Endometrium (tissue), 2 donors: ENCODE data around the gene TPRN.

Experiments
- FAIRE-seq: peaks from 2 replicates; lab custom pipeline; 2012; peaks lifted over from hg19 to GRCh38; lab: Jason Lieb, UNC
- donor health status: control.
- donor health status: control.

The TPRN gene

GRCh38 chr9:137188490-137189296, 11.8 kb downstream of the TPRN start, which contains the start of the genes ANAPC2 and SSNA1:
Gene ANAPC2, minus strand, starts transcription at chr9:137188560. Its CDS starts 28 bp downstream, at chr9:137188532.
Gene SSNA1, plus strand, starts transcription at chr9:137188676. Its CDS starts 51 bp downstream, at chr9:137188727.
- FAIRE-seq, result no peak

GRCh38 chr9:137188086-137188489, 12.5 kb downstream of the TPRN start:
- FAIRE-seq, result no peak

- no peak for FAIRE-seq
These were observed 13.2 kb downstream of the TPRN start for GRCh38 chr9:137187386-137187785.

GRCh38 chr9:137186385-137186784, 14.2 kb downstream of the TPRN start:
- no peak for FAIRE-seq

- no peak for FAIRE-seq
These were observed 14.6 kb downstream of the TPRN start for GRCh38 chr9:137185921-137186320.

DNA sequence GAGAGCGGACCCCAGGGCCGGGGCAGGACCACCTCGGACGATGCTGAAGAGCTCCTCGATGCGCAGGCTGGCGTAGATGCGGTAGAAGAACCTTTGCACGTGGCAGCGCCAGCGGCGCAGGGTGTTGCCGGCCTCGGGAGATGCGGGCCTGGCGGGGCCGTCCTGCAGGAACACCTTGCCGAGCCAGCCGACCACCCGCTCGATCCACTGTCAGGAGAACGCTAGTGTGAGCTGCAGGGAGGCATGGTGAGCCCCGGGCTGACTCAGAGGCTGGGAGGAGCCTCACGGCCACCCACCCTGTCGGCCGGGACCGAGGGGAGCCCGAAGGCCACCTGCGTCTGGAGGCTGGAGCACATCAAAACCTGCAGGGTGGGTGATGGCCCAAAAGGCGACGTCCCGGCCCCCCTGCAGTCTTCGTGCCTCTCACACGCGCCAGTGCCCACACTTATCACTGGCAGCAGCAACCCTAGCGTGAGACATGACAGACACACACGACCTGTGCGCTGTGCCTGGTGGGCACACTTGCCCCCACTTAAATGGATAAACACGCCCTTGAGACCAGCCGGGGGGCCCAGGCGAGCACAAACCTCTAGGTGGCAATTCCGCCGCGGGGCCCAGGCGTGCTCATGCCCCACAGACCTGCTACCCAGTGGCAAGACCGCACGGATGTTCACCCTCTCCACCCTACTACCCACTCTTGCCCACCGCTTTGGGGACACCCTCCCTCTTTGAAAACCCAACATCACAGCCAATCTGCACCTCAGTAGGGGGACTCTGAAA, 15.5 kb downstream of the TPRN start:
- FAIRE-seq, result no peak

- no peak for FAIRE-seq
These were observed 16.5 kb downstream of the TPRN start for GRCh38 chr9:137183980-137184595.

GRCh38 chr9:137182836-137183235, 17.7 kb downstream of the TPRN start:
- no peak for FAIRE-seq

DNA sequence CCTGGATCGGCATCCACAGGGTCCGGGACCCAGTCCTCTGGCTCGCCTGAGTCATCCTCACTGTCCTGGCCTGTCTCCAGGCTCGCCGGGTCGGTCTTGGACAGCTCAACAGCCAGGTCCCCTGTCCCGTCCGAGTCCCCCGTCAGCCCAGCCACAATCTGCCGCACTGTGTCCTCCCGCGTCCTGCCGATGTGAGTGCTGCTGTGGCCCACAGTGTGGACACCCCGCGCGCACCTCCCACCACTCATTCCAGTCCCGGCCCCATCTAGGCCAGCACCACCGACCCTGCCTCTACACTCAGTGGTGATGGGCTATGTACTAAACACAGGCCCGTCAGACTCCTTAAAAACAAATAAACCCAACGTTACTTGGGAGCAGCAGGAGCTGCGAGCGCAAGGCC, 18.9 kb downstream of the TPRN start:
- no peak for FAIRE-seq

DNA sequence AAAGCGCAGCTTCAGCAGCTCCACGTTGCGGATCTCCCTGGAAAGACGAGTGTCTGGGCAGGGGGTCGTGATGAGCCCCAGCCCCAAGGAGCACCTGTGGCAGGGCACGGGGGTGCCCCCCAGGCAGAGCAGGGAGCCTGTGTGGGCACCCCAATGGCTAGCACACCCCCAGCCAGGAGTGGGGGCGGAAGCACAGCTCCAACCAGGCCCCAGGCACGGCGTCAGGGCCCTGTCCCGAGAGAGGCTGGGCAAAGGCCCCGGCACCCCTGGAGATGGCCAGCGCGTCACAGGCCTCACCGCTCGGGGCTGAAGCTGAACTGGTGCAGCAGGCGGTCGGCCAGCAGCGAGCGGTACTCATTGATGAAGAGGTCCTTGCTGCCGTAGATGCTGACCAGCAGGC, 20.1 kb downstream of the TPRN start:
- no peak for FAIRE-seq

DNA sequence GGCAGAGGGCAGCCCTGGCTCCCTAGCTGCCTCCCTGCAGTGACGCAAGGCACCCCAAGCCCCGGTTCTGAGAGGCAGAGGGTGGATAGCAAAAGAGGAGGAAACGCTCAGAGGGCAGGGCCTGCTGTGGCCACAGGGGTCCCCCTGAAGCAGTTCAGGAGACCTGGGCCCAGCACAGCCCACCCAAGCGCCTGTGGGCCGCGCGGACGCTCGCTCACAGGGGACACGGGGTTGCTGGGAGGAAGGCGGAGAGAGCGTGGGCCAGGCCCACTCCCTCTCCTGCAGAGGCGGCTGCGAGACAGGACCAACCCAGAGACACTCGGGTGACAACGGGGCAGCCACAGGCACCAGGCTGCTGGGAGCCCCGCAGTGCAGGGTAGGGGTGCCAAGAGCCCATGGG, 20.8 kb downstream of the TPRN start:
- FAIRE-seq, result no peak

DNA sequence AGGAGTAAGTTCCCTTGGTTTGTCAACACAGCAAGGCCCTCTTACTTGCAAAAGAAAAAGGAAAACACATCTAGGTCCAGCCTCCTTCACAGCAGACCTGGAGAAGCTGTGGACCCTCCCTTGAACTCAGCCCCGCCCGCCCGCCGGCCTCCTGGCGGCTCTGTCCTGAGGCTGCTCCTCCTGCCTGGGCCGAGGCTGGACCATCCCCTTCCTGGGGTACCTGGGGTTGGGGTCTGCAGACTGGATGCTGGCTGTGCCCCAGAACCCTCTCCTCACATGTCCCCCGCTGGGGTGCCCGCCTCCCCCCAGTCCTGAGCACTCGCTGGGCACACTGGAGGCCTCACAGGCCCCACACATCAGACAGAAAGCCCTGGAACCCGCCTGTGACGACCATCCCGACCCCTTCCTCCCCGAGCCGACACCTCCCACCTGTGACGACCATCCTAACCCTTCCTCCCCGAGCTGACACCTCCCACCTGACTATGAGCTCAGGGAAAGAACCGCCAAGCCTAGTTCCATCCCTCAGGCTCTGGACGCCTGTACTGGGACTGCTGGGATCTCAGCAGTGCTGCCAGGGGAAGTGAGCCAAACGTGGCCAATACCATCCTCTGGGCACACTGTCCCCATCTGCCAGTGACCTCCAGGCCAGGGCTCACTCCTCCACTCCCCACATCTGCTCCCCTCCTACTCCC, 21.5 kb downstream of the TPRN start:
- FAIRE-seq, result no peak

- no peak for FAIRE-seq
These were observed 22.2 kb downstream of the TPRN start for GRCh38 chr9:137178201-137178938.

- FAIRE-seq, result no peak
These were observed 24.0 kb downstream of the TPRN start for GRCh38 chr9:137176302-137177182.

GRCh38 chr9:137175345-137175961, 25.1 kb downstream of the TPRN start:
- no peak for FAIRE-seq

- no peak for FAIRE-seq
These were observed 25.7 kb downstream of the TPRN start for GRCh38 chr9:137174722-137175293.

DNA sequence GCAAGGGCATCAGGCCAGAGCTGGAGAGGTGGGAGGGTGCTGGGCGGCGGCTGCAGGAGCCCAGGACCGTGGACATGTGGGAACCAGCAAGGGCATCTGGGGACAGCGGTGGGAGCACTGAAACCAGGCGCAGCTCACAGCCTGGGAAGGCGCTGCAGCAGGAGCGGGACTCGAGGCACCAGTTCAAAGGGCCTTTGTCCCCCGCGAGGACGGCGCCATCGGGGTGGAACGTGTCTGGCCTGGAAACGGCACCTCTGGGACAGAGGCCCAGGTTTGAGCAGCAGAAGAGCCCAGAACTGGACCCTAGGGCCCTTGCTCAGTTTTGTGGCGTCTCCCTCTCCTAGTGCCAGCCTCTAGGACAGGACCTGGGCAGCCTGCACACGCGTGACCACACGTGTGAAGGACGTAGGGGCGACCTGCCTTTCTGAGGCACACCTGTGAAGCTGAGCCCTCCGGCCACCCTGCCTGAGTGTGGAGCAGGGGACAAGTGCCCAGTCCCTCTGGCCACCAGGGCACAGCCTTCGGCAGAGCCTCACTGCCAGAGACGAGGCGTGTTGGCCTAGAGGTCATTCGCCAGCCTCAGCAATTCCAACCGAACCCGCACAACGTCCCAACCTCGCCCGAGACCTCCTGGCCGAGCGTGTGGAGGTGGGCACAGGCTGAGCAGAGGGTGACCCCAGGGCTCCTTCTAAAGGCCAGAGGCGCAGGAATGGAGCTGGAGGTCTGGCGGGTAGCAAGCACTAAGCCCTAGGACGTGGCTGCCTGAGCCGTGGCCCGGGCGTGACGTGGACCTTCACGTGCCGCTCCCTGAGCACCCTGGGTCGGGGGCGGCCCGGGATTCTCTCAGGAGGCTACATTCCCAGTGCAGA, 26.5 kb downstream of the TPRN start:
- FAIRE-seq, result no peak

DNA sequence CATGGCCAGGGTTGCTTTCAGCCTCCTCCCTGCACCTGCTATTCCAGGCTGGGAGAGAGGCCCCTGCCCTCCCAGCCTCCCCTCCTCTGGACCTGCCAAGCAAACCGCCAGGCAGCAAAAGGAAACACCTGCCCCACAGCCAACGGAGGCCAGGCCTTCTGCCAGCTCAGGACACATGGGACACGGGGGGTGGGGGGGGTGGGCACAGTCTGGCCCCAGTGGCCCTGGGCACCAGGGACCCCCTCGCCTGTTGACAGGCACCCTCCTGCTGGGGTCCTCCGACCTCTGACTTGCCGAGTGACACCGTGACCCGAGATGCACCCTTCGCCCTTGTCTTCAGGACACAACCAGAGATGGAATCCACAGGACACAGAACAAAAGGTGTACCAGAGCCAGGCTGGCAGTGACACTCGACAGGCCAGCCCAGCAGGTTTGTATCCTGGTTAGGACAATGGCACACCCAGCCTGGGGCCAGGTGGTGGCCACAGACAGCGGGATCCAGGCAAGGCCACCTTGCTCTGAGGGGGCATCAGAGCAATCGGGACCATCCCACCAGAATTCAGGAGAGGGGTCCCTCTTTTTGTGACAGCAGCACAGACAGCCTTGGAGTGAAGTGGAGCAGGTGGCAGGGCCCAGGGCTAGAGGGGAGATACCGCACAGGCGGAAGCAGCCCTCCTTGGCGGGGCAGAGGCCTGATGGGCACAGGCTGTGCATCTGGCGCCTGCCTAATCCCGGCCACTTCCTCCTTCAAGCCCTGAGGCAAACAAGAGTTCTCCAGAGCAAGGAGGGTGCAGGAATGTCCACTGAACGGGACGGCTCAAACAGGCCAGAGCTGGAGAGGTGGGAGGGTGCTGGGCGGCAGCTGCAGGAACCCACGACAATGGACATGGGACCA, 27.4 kb downstream of the TPRN start:
- FAIRE-seq, result no peak
